22Rv1 (cell line): Measurements from ENCODE around the gene ZNF8.

Source experiments
- CTCF ChIP-seq: fragments of 450-650 bp; IDR thresholded peaks from 2 replicates; pipeline ENCODE4 v1.5.1; 2017; ENCODE audit warnings: mild to moderate bottlenecking
- ZFX ChIP-seq: fragments of 450-650 bp; IDR thresholded peaks from 2 replicates; pipeline ENCODE4 v1.6.1; 2017; ENCODE audit warnings: antibody characterized with exemption, borderline replicate concordance

- no peak for TF ChIP-seq CTCF
- no peak for TF ChIP-seq ZFX
These were observed 57.5 kb downstream of the ZNF8 start for GRCh38 chr19:58336216-58336615.
